NCI-H524 (cell line): ENCODE measurements around the gene SPINK7.
A peak's percentile ranks its signal among the peaks of the same experiment; 100 is the strongest.
"Not testable (repeated sequence)": the region's sequence is repeated elsewhere in the genome, so short reads cannot be mapped to it uniquely, and the experiment has no call there.

Source experiments
- DNase-seq, 2 experiments: peaks; one replicate each; lab custom pipeline; 2025; lab: John Stamatoyannopoulos, UW

SPINK7 gene

DNA sequence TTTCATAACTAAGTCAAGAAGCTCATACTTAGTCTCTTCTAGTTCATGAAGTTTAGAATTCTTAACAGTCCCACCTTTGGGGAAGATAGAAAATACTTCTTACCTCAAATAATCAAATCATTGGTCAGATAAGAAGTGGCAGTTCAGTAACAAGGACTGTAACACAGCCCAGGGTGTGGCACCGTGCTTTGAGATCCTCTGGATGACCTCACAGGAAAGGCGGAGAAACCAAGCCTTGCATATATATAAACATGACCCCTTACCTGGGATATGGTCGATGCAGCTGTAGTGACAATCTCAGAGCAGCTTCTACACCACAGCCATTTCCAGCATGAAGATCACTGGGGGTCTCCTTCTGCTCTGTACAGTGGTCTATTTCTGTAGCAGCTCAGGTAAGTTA, at the start of gene SPINK7:
Gene SPINK7, plus strand, starts transcription at position 271 of the 400 bp plus-strand sequence. Its CDS starts 61 bp downstream, at position 332.
- DNase-seq: no peak

DNA sequence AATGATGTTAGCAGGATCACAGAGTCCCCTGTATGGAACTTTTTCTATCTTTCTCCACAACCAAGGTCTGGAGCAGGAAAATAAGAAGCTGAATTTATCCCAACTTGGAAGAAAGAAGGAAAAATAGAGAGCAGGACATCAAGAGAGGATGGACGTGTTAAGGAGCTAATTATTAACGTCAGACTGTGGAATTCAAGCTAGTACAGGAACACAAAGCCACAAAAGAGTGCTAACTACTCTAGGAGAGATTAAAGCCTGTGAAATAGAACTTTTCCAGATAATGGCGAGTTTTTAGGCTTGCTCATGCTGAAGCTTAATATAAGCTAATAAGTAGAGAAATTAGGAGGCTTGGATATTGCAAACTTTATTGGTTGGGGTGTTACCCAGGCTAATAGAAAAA, 44.3 kb upstream of the SPINK7 start:
- DNase-seq: no peak

DNA sequence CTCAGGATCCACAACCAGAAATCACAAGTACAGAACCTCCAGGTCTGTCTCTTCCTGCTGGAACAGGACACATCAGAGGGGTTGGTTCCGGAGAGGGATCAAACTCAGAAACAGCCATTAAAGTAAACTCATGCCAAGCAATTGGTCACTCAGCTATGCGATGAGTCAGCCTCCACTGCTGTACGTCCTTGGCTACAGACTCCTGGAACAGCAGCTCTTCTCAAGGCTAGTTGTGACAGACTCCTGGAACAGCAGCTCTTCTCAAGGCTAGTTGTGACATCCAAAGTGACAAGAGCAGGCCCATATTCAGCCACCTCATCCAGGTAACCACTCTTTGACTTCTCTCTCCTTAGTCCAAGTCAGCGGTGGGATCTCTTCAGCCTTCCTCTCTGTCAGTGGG, 43.7 kb upstream of the SPINK7 start, which contains the start of gene SPINK13:
Gene SPINK13, plus strand, starts transcription at position 229 of the 400 bp plus-strand sequence. CDS start 1,279 bp downstream, outside the sequence.
- no peak for DNase-seq

DNA sequence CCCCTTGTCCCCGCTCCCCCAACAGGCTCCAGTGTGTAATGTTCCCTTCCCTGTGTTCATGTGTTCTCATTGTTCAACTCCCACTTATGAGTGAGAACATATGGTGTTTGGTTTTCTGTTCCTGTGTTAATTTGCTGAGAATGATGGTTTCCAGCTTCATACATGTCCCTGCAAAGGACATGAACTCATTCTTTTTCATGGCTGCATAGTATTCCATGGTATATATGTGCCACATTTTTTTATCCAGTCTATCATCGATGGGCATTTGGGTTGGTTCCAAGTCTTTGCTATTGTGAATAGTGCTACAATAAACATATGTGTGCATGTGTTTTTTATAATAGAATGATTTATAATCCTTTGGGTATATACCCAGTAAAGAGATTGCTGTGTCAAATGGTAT, 37.1 kb upstream of the SPINK7 start:
- not testable (repeated sequence) for DNase-seq

DNA sequence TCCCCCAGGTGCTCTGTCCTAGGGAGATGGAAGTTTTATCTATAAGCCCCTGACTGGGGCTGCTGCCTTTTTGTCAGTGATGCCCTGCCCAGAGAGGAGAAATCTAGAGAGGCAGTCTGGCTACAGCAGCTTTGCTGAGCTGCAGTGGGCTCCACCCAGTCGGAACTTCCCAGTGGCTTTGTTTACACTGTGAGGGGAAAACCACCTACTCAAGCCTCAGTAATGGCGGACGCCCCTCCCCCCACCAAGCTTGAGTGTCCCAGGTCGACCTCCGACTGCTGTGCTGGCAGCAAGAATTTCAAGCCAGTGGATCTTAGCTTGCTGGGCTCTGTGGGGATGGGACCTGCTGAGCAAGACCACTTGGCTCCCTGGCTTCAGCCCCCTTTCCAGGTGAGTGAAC, 31.3 kb upstream of the SPINK7 start:
- not testable (repeated sequence) for DNase-seq

DNA sequence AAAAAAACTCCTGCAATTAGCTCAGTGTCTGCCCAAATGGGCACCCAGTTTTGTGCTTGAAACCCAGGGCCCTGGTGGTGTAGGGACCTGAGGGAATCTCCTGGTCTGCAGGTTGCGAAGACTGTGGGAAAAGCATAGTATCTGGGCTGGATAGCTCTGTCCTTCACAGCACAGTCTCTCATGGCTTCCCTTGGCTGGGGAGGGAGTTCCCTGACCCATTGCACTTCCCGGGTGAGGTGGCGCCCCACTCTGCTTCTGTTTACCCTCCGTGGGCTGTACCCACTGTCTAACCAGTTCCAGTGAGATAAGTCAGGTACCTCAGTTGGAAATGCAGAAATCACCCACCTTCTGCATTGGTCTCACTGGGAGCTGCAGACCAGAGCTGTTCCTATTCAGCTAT, 30.9 kb upstream of the SPINK7 start:
- not testable (repeated sequence) for DNase-seq

DNA sequence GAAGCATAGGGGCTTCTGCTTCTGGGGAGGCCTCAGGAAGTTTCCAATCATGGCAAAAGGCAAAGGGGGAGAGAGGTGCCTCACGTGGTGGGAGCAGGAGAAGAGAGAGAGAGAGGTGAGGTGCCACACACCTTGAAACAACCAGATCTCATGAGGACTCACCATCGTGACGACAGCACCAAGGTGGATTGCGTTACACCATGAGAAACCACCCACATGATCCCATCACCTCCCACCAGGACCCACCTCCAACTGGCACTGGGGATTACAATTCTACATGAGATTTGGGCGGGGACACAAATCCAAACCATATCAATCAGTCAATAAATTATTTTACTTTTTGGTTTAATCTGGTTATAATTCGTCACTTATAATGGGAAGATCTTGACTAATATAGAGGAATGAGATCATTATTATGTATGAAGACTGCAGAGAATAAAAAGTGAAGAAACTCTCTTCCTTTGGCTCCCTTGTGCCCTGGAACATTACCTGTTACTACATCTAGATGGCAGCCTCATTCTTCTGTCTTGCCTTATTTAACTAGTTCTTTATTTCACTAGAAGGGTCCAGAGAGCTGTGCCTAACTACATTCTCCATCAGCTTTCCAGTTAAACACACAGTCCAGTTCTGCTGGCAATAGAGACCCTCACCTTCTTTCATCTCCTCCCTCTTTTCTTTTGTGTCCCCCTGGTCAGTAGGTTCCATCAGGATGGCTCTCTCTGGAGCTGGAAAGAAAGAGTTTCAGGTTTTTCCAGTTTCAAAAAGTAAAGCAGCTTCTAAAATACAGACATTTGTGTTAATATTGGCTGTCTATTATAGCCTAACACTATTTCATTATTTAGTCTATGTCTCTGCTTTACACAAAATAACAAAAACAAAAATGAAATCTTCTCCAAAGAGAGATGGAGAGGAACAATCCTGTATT, 21.7 kb upstream of the SPINK7 start:
- peak in 1 of 2 experiments; percentile 24 for DNase-seq

DNA sequence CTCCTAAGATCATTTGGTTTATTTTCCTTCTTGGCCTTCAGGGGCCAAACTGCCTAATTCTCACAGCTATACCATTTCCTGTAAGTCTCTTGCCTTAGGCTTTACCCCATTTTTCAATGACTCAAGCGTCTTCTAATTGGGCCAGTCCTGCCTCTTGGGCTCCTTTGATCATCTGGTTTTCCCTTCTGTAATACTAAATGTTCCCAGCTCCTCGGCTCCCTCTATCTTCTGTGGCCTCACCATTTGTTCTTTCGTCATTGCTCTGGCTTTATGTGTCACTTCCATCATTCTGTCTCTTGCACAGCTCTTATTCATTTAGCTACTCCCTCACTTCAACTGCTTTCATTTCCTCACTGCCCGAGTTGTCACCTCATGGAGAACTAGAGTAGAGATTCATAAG, 14.5 kb upstream of the SPINK7 start:
- DNase-seq: no peak

DNA sequence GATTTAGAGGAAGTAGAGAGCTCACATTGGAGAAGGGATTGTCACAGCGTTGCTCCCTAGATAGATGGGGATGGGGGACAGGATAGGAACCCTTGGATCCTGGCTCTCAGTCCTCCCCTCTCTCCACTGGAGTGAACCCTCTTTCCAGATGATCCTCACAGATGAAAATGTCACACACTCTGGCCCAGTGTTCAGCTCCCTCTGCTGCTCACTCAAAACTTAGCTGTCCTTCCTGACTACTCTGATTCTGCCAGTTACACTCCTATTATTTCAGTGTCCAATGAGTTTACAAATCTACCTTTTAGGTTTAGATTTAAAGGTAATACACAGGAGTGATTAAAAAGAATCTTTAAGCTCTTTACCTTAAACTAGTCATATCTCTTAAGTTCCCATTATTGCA, 5.8 kb upstream of the SPINK7 start:
- DNase-seq: no peak

DNA sequence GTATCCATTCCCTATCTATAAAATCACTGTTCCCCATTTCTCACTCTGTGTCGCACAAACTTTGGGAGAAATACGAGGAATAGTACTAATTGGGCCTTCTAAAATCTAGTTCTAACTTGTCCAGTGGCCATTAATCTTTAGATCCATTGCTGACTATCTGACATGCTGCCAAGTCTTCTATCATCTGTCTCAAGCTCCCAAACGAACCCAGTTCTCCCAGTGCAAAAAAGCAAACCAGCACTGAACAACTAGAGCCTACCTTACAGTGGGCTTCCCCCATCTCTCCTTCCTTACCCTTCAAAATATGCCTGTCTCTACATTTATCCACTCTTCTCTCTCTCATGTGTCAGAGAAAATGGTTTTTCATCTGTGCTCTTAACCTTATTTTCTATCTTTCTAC, 3.2 kb upstream of the SPINK7 start:
- no peak for DNase-seq

DNA sequence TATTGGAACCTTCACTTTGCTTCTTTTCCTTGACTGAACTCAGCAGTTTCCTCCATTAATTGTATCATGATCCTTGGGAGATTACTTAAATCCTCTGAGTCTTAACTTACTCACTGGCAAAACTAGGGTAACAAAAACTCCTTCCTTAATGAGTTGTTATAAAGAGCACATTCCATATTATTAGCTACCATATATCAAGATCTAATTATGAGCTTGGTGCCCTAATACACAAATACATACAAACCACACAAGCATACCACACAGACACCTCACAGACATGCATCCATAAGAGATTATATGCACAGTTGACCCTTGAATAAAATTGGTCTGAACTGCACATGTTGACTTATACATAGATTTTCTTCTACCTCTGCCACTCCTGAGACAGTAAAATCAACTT, 2.5 kb upstream of the SPINK7 start:
- DNase-seq: no peak

DNA sequence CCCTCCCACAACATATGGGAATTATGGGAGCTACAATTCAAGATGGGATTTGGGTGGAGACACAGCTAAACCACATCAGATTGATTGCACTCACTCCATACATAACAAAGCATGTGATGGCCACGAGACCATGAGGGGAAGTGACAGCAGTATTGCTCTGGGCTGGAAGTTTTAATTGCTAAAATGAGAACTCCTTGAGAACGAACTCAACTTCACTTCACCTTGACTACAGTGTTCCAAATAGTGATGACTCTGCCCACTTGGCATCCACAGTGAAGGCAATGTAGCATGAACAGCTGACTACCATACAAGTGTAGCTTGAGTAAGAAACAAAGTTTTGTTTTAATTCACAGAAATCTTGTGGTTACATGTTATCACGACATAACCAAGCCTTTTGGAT, 739 bp upstream of the SPINK7 start:
- no peak for DNase-seq

DNA sequence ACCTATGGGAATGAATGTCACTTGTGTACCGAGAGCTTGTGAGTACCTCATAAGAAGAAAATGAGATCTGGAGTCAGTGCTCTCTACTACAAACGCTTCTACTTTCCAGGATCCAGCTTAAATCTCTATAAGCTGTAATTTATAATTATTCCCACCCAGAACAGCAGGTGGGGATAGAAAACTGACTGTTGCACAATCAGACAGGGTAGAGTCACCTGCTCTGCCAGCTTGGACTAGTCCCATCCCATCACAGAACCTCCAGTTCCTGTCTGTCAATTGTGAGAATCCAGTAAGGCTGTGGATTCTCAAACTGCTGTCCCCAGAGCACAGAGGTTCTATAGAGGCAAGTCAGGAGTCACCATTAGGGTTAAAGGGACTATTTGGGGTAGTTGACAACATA, 2.0 kb downstream of the SPINK7 start:
- peak in 1 of 2 experiments; percentile 40 for DNase-seq

DNA sequence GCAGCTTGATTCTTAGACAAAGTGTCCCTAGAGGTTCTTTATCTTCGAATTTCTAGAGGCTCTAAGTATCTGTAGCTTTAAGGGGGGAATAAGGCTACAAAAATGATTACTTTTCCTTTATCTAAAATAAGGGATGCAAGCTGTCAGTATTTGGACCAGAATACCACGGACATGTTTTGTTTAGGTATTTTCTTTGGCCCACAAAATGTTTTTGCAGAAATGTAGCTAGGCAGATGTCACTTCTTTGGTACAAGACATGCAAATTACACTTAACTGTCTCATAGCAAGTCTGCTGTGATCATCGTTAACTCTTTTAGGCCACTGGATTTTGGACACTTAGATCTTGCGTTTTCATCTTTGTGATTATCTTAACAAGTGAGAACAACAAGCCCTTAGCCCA, 2.5 kb downstream of the SPINK7 start:
- DNase-seq: no peak

DNA sequence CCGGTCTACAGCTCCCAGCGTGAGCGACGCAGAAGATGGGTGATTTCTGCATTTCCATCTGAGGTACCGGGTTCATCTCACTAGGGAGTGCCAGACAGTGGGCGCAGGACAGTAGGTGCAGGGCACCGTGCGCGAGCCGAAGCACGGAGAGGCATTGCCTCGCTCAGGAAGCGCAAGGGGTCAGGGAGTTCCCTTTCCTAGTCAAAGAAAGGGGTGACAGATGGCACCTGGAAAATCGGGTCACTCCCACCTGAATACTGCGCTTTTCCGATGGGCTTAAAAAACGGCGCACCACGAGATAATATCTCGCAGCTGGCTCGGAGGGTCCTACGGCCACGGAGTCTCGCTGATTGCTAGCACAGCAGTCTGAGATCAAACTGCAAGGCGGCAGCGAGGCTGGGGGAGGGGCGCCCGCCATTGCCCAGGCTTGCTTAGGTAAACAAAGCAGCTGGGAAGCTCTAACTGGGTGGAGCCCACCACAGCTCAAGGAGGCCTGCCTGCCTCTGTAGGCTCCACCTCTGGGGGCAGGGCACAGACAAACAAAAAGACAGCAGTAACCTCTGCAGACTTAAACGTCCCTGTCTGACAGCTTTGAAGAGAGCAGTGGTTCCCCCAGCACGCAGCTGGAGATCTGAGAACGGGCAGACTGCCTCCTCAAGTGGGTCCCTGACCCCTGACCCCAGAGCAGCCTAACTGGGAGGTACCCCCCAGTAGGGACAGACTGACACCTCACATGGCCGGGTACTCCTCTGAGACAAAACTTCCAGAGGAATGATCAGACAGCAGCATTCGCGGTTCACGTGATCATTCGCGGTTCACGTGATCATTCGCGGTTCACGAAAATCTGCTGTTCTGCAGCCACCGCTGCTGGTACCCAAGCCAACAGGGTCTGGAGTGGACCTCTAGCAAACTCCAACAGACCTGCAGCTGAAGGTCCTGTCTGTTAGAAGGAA, 8.1 kb downstream of the SPINK7 start:
- DNase-seq: peak; percentile 35 to 71

DNA sequence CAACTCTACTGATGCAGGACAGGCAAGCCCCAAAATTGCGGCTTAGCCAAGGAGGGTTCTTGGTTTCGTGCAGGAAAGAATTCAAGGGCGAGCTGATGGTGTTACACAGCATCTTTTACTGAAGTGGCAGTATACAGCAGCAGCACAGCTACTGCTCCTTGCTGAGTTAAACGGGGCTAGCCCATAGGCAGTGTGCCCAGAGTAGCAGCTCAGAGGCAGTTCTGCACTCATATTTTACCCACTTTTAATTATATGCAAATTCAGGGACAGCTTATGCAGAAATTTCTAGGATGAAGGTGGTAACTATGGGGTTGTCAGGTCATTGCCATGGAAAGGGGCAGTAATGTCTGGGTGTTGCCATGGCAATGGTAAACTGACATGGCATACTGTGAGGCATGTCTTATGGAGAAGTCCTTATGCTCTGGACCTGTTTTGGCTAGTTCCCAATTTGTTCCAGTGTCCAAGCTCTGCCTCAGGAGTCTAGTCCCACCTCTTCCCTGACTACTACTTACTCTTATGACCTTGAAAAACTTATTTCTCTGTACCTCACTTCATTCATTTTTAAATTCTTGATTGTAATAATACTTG, 21.1 kb downstream of the SPINK7 start:
- DNase-seq: no peak

DNA sequence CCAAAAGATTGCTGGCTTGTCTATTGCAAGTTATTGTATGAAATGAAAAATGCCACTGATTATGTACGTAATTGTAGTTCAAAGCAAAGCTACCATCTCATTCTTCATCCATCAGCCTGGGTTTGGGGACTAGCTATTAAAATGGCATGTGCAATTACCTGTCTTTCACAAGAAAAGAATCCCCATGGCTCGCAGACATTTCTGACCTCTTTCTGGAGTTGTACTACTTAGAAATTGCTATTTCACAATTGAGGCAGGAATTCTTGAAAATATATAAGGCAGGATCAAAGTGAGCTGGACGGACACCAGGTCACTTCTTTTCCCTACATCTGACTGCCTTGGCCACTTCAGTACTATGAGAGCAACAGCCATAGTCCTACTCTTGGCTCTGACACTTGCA, 23.0 kb downstream of the SPINK7 start, which contains the start of gene SPINK9:
Gene SPINK9, plus strand, starts transcription at position 301 of the 400 bp plus-strand sequence. Its CDS starts 55 bp downstream, at position 356.
- no peak for DNase-seq

DNA sequence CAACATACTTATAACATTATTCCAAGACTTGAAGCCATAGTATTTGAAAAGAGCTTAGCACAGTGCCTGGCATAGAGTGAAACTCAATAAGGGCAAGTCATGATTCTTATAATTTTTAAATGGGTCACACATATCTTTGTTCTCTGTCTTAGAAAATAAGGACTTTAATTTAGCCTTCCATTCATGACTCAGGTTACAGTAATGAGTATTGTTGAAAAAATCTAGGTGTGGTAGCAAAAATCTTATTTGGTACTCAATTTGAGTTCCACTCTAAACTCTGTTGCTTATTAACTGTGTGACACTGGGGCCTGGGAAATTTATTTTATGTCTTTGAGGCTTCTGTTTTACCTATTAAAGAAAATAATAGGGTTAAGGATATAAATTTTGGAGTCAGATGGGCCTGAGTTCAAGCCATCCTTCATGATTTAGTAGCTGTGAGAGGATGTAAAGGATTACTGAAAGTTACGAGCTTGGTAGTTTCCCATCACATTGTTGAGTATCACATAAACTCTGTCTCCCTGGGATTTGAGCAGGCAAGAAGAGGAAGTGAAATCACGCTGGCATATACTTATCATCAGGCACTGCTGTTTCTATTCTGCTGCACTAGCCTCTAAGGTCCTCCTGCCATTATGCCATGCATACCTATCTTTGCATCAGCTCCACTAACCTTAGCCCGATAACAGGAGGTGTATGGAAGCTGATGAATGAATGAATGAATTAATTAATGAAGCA, 24.6 kb downstream of the SPINK7 start:
- DNase-seq: no peak

DNA sequence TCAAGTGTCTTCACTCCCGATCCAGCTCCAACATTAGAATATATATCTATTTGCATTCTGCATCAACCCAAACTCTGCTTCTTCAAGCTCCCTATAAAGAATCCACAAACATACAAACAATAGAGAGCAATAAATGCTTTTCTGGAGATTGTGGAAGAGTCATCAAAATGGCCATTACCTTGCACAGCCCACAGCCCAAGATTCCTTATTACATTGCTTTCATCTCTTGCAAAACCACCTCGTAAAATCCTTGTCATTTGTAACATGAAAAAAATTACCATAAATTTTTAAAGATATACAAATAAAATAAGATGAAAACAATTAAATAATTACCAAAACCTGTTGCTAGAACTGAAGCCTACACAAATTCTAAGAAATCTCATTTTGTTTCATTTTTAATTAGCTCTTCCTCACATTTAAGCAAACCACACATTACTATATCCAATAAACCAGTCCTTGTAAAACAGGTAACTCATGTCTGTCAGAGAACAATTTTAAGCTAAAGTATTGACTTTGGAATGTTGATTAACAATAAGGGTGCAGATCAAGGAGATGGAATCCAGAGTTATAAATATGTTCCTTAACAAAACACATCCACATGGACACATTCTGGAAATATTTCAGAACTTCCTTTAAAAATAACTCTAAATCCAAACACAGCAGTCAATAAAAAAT, 30.3 kb downstream of the SPINK7 start:
- no peak for DNase-seq

DNA sequence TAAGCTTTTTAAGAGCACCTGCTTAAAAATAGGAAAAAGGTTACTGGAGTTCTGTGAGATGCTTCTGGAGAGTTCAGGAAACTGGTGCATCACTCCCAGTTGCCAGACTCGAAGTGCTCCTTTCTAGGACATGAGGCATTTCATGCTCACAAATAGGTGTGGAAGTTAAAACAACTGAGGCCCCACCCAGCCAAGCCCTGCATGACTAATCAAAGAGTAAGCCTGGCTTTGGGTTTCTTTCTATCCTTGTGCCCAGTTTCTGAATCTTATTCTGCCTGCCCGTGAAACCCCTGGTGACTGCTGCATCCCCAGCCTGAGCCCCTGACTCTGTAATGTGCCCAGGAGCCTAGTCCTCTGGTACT, 30.8 kb downstream of the SPINK7 start:
- no peak for DNase-seq
